ENCODE results near the gene ZNF385D. TPM values are rescaled to one million over a fixed set of nuclear protein-coding genes. Genes with fewer than 3 reads are reported as not detected.

The ZNF385D gene
- total and polyA plus RNA-seq, 8 donors, result 0.42 to 4.0 (median 1.1) TPM

DNA sequence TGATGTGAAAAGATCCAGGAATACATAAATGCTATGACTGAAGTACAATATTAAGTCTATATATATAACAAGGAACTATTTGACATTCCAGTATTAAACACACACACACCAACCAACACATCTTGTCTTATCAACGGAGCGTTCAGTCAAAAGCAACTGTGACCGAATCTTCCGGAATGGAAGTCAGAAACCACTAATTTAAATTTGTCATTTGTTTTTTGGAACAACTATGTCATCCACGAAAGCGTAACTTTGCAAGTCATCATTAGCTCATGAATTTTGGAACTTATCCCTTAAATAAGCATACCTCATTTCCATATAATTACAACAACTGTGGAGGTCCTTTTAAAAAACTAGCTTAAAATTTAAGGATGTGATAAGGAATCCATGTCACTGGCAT, 5.0 kb downstream of the ZNF385D start:
- intact Hi-C loops (cut with DNase I), result no loop called here
- H3K9me3 ChIP-seq, result no peaks in the 10 kb centered on the region
- no peak overlapping the region for H3K4me3 ChIP-seq
- no peaks in the 10 kb centered on the region for H3K4me1 ChIP-seq
- FAIRE-seq (no peak), ATAC-seq (no peak), DNase-seq (no peak)
- no peak for TF ChIP-seq CTCF (IDR thresholded peaks at IDR 0.05)
- no peak overlapping the region for H3K27ac ChIP-seq
- no peaks in the 10 kb centered on the region for H3K36me3 ChIP-seq
- H3K27me3 ChIP-seq, result peaks cover 0 to 18% (median 0%) of the 10 kb centered on the region in 4 donors
- 63 to 79% methylated on average over 6 of the region's 6 CpGs for WGBS, 2 donors

GRCh38 chr3:21744793-21745192, 6.2 kb downstream of the ZNF385D start:
- FAIRE-seq (no peak), ATAC-seq (no peak), DNase-seq (no peak)
- no peaks in the 10 kb centered on the region for H3K4me1 ChIP-seq
- intact Hi-C loops (cut with DNase I), result no loop called here
- no peaks in the 10 kb centered on the region for H3K36me3 ChIP-seq
- no peak for TF ChIP-seq CTCF (IDR thresholded peaks at IDR 0.05)
- no peak overlapping the region for H3K4me3 ChIP-seq
- H3K27me3 ChIP-seq, result peaks cover 0 to 15% (median 0%) of the 10 kb centered on the region in 4 donors
- 78 to 79% methylated on average over 2 of the region's 2 CpGs for WGBS, 2 donors
- H3K27ac ChIP-seq, result no peak overlapping the region
- no peaks in the 10 kb centered on the region for H3K9me3 ChIP-seq

DNA sequence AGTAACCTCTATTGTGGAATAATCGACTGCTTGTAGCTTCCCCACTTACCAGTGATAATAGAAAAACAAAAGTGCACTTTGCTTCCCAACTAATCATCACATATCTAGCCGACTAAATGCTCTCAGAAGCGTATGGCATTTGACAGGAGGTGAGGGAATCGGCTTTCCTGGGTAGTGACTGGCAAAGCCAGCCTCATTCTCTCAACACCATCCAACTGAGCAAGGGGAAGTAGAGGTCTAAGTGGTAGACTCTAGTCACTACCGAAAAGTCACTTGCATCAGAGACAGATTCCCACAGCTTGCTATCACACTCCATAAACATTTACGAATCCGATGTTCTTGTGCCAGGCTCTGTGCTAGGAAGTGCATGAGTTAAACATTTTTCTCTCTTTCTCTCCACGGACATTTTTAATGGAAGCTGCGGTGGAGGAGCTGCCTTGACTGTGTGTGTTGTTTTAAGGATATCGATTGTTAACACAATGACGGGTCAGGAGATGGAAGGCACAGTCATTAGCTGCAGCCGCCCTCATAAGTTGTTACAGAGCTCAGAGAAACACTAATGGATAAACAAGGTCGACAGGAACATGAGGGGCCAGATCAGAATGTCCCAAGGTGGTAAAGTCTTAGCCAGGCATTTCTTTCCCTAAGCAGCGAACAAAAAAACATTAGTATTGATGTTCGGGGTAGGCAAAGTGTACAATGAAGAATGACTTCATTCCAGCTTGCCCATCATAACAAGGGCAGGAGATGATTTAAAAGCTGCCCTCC, 11.9 kb downstream of the ZNF385D start:
- no peaks in the 10 kb centered on the region for H3K36me3 ChIP-seq
- no peak overlapping the region for H3K27ac ChIP-seq
- no peaks in the 10 kb centered on the region for H3K4me1 ChIP-seq
- TF ChIP-seq CTCF (IDR thresholded peaks at IDR 0.05), result no peak
- DNase-seq (no peak), ATAC-seq (no peak), FAIRE-seq (no peak)
- no peaks in the 10 kb centered on the region for H3K9me3 ChIP-seq
- intact Hi-C loops (cut with DNase I), result no loop called here
- WGBS, 2 donors, result 57 to 64% methylated on average over 15 of the region's 15 CpGs
- no peaks in the 10 kb centered on the region for H3K27me3 ChIP-seq
- no peak overlapping the region for H3K4me3 ChIP-seq

DNA sequence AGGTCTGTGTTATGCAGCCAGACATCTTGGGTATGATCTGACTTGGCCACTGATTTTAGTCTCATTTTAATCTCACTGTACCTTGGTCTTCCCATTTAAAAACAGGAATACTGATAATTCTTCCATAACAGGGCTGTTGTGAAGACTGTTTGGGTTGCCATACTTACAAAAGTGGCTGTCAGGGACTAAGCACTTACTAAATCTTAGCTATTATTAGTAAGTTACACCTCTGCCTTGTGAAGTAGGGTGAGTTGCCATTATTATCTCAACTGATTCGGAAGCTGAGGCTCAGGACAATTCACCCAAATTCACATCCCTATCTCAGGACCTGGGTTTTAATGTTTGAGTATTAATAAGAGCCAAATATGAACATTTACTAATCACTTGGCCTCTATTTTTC, 12.7 kb downstream of the ZNF385D start:
- Histone ChIP-seq H3K9me3 (no peaks in the 10 kb centered on the region), H3K27me3 (no peaks in the 10 kb centered on the region), H3K4me3 (no peak overlapping the region), H3K27ac (no peak overlapping the region), H3K4me1 (no peaks in the 10 kb centered on the region), H3K36me3 (no peaks in the 10 kb centered on the region)
- ATAC-seq (no peak), DNase-seq (no peak), FAIRE-seq (no peak)
- 63 to 71% methylated on average over 1 of the region's 1 CpG for WGBS, 2 donors
- intact Hi-C loops (cut with DNase I), result no loop called here
- TF ChIP-seq CTCF (IDR thresholded peaks at IDR 0.05), result no peak

- H3K27ac ChIP-seq, result no peak overlapping the region
- ATAC-seq (no peak), FAIRE-seq (no peak), DNase-seq (no peak)
- H3K27me3 ChIP-seq, result no peaks in the 10 kb centered on the region
- intact Hi-C loops (cut with DNase I), result no loop called here
- H3K4me3 ChIP-seq, result no peak overlapping the region
- no peaks in the 10 kb centered on the region for H3K9me3 ChIP-seq
- 45 to 52% methylated on average over 3 of the region's 3 CpGs for WGBS, 2 donors
- no peaks in the 10 kb centered on the region for H3K36me3 ChIP-seq
- TF ChIP-seq CTCF (IDR thresholded peaks at IDR 0.05), result no peak
- no peaks in the 10 kb centered on the region for H3K4me1 ChIP-seq
Observed at GRCh38 chr3:21734746-21735145, 16.3 kb downstream of the ZNF385D start.

Data from pancreas (tissue), 10 donors.